K562 (cell line): Measurements from ENCODE around the gene SAMD11. TPM values are rescaled to one million over a fixed set of nuclear protein-coding genes. Genes with fewer than 3 reads are reported as not detected.

Source experiments
- BCLAF1 ChIP-seq, 2 experiments: fragments of 450-650 bp in 1 of 2; IDR thresholded peaks; 2 replicates each; pipeline ENCODE4 v1.6.1; 2011 to 2017; ENCODE audit warnings: low read depth in 2 of 2, antibody characterized with exemption in 1 of 2, borderline replicate concordance in 1 of 2, low read length in 1 of 2, mild to moderate bottlenecking in 1 of 2, mixed read lengths in 1 of 2; ENCODE audit not compliant: control insufficient read depth in 1 of 2
- CCAR2 ChIP-seq: fragments of 200-400 bp; formaldehyde crosslinking; IDR thresholded peaks from 2 replicates; pipeline ENCODE4 v1.6.1; 2017; ENCODE audit warnings: mild to moderate bottlenecking, low read depth, low read length
- CREM ChIP-seq: IDR thresholded peaks from 2 replicates; pipeline ENCODE4 v1.6.1; 2014; ENCODE audit warnings: antibody characterized with exemption, low read depth
- GATA2 ChIP-seq: sonication (generic); formaldehyde crosslinking; IDR thresholded peaks from 2 replicates; pipeline ENCODE4 v1.4.0; 2020; ENCODE audit warnings: mild to moderate bottlenecking, missing genetic modification reagents
- JUN ChIP-seq, 2 experiments: sonication (generic) in 1 of 2; formaldehyde crosslinking in 1 of 2; IDR thresholded peaks; 2 replicates each; pipeline versions ENCODE4 v1.6.1 to v1.8.0; 2012 to 2022; ENCODE audit warnings: borderline replicate concordance in 2 of 2, mild to moderate bottlenecking in 2 of 2, improper control_type of control experiment in 1 of 2, low read depth in 1 of 2, low read length in 1 of 2, missing genetic modification reagents in 1 of 2
- KHSRP ChIP-seq: fragments of 450-650 bp; IDR thresholded peaks from 2 replicates; pipeline ENCODE4 v1.6.1; 2017
- ZSCAN32 ChIP-seq: fragments of 450-650 bp; formaldehyde crosslinking; IDR thresholded peaks from 2 replicates; pipeline ENCODE4 v1.4.0; 2020; ENCODE audit warnings: mild to moderate bottlenecking, moderate library complexity
- polyA plus RNA-seq, 8 experiments: library from polyadenylated mRNA; depleted of rRNA in 4 of 8; stranded (reverse) in 5 of 8; unstranded in 3 of 8; fragments of >200 nt; fragmentation: Nextera tagmentation in 2 of 8; fragmentation: Illumina TruSeq in 1 of 8; extraction: Ambion mirVana in 2 of 8; extraction: Trizol in 1 of 8; gene quantifications; 2 replicates each; pipeline versions ENCODE4 v1.2.1 to v1.2.3, GENCODE V29; 2011 to 2014; ENCODE audit warnings: inconsistent platforms in 1 of 8, missing spikeins in 1 of 8
- total RNA-seq, 7 experiments: library from RNA; depleted of rRNA in 6 of 7; stranded (reverse); fragments of >200 nt in 6 of 7; fragmentation: Illumina TruSeq in 2 of 7; extraction: Trizol in 2 of 7; gene quantifications; 2 replicates each; pipeline versions ENCODE4 v1.2.1 to v1.2.3, GENCODE V29; 2011 to 2021; ENCODE audit warnings: low replicate concordance in 1 of 7
- TF ChIP-seq, protein P1 (sequence below), 2 experiments: IDR thresholded peaks; 2 replicates each; pipeline ENCODE4 v1.6.1; 2012; ENCODE audit warnings: improper control_type of control experiment in 2 of 2, low read depth in 2 of 2, low read length in 2 of 2, borderline replicate concordance in 1 of 2
- TF ChIP-seq, protein P2 (sequence below): fragments of 250-450 bp; sonication (Bioruptor Pico); IDR thresholded peaks from 2 replicates; pipeline ENCODE4 v1.8.0; 2022; ENCODE audit warnings: moderate library complexity, mild to moderate bottlenecking, inconsistent platforms
- TF ChIP-seq, protein P3 (sequence below): sonication (generic); formaldehyde crosslinking; IDR thresholded peaks from 2 replicates; pipeline ENCODE4 v1.8.1; 2023; ENCODE audit warnings: mild to moderate bottlenecking, missing genetic modification reagents
- TF ChIP-seq, protein P4 (sequence below): fragments of 450-650 bp; IDR thresholded peaks from 2 replicates; pipeline ENCODE4 v1.6.1; 2016; ENCODE audit warnings: mild to moderate bottlenecking
- TF ChIP-seq, protein P5 (sequence below): sonication (generic); formaldehyde crosslinking; IDR thresholded peaks from 2 replicates; pipeline ENCODE4 v1.9.0; 2022; ENCODE audit warnings: mild to moderate bottlenecking, missing genetic modification reagents

SAMD11 gene
- total and polyA plus RNA-seq, 9 of the 15 experiments (the other 6 are each of a cell fraction or from before 2014, with no cell fraction given) = 0.07 to 0.82 (median 0.11) TPM; not detected in 2

- TF ChIP-seq BCLAF1 (IDR thresholded peaks at IDR 0.05; ENCODE audit: borderline replicate concordance in 1 of 2, control insufficient read depth in 1 of 2, low read depth in 2 of 2, low read length in 1 of 2) = no peak
- no peak for TF ChIP-seq KHSRP
- TF ChIP-seq JUN (IDR thresholded peaks at IDR 0.05; ENCODE audit: borderline replicate concordance, low read depth, low read length) = no peak
- no peak for TF ChIP-seq JUN (CRISPR knock-in tag; IDR thresholded peaks at IDR 0.05; ENCODE audit: borderline replicate concordance)
- peak; percentile 15; the same call in 1 of the 2 replicates for TF ChIP-seq CREM
- TF ChIP-seq, protein P1, sequence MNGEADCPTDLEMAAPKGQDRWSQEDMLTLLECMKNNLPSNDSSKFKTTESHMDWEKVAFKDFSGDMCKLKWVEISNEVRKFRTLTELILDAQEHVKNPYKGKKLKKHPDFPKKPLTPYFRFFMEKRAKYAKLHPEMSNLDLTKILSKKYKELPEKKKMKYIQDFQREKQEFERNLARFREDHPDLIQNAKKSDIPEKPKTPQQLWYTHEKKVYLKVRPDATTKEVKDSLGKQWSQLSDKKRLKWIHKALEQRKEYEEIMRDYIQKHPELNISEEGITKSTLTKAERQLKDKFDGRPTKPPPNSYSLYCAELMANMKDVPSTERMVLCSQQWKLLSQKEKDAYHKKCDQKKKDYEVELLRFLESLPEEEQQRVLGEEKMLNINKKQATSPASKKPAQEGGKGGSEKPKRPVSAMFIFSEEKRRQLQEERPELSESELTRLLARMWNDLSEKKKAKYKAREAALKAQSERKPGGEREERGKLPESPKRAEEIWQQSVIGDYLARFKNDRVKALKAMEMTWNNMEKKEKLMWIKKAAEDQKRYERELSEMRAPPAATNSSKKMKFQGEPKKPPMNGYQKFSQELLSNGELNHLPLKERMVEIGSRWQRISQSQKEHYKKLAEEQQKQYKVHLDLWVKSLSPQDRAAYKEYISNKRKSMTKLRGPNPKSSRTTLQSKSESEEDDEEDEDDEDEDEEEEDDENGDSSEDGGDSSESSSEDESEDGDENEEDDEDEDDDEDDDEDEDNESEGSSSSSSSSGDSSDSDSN (IDR thresholded peaks at IDR 0.05; ENCODE audit: borderline replicate concordance in 1 of 2, low read depth in 2 of 2, low read length in 2 of 2) = peak; percentile 47 to 48; a peak in 2 of 4 replicates
- no peak for TF ChIP-seq ZSCAN32 (CRISPR knock-in tag)
- TF ChIP-seq, protein P2, sequence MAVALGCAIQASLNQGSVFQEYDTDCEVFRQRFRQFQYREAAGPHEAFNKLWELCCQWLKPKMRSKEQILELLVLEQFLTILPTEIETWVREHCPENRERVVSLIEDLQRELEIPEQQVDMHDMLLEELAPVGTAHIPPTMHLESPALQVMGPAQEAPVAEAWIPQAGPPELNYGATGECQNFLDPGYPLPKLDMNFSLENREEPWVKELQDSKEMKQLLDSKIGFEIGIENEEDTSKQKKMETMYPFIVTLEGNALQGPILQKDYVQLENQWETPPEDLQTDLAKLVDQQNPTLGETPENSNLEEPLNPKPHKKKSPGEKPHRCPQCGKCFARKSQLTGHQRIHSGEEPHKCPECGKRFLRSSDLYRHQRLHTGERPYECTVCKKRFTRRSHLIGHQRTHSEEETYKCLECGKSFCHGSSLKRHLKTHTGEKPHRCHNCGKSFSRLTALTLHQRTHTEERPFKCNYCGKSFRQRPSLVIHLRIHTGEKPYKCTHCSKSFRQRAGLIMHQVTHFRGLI (CRISPR knock-in tag) = no peak
- TF ChIP-seq, protein P3, sequence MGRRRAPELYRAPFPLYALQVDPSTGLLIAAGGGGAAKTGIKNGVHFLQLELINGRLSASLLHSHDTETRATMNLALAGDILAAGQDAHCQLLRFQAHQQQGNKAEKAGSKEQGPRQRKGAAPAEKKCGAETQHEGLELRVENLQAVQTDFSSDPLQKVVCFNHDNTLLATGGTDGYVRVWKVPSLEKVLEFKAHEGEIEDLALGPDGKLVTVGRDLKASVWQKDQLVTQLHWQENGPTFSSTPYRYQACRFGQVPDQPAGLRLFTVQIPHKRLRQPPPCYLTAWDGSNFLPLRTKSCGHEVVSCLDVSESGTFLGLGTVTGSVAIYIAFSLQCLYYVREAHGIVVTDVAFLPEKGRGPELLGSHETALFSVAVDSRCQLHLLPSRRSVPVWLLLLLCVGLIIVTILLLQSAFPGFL (CRISPR knock-in tag) = no peak
- TF ChIP-seq, protein P4, sequence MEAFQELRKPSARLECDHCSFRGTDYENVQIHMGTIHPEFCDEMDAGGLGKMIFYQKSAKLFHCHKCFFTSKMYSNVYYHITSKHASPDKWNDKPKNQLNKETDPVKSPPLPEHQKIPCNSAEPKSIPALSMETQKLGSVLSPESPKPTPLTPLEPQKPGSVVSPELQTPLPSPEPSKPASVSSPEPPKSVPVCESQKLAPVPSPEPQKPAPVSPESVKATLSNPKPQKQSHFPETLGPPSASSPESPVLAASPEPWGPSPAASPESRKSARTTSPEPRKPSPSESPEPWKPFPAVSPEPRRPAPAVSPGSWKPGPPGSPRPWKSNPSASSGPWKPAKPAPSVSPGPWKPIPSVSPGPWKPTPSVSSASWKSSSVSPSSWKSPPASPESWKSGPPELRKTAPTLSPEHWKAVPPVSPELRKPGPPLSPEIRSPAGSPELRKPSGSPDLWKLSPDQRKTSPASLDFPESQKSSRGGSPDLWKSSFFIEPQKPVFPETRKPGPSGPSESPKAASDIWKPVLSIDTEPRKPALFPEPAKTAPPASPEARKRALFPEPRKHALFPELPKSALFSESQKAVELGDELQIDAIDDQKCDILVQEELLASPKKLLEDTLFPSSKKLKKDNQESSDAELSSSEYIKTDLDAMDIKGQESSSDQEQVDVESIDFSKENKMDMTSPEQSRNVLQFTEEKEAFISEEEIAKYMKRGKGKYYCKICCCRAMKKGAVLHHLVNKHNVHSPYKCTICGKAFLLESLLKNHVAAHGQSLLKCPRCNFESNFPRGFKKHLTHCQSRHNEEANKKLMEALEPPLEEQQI = no peak
- TF ChIP-seq, protein P5, sequence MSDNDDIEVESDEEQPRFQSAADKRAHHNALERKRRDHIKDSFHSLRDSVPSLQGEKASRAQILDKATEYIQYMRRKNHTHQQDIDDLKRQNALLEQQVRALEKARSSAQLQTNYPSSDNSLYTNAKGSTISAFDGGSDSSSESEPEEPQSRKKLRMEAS (CRISPR knock-in tag) = no peak
- no peak for TF ChIP-seq GATA2 (CRISPR knock-in tag)
- TF ChIP-seq CCAR2 = no peak
Measured at GRCh38 chr1:940107-941014, 16.6 kb downstream of the SAMD11 start (continued).
